Uterus (tissue), 4 donors: ENCODE data around the gene RBFOX1. TPM values are rescaled to one million over a fixed set of nuclear protein-coding genes. Genes with fewer than 3 reads are reported as not detected.

Source experiments
- DNase-seq, 2 donors: peaks; one replicate each; pipeline ENCODE4 v3.0.0-alpha.2; 2019 to 2020
- H3K27ac ChIP-seq, 2 donors: fragments of 200-600 bp; sonication (generic); 1 replicate in 1 of 2; 2 replicates in 1 of 2; pipeline ENCODE4 v1.5.1; 2016 to 2018
- H3K27me3 ChIP-seq, 2 donors: fragments of 200-600 bp; sonication (generic); one replicate each; pipeline ENCODE4 v1.5.1; 2018 to 2019; ENCODE audit warnings: control low read depth in 1 of 2
- H3K36me3 ChIP-seq, 2 donors: fragments of 200-600 bp; sonication (generic); one replicate each; pipeline ENCODE4 v1.5.1; 2019; ENCODE audit warnings: control low read depth in 1 of 2
- H3K4me1 ChIP-seq, 2 donors: fragments of 200-600 bp; sonication (generic); one replicate each; pipeline ENCODE4 v1.5.1; 2018 to 2019; ENCODE audit warnings: control low read depth in 1 of 2
- H3K4me3 ChIP-seq, 2 donors: fragments of 200-600 bp; sonication (generic); 1 replicate in 1 of 2; 2 replicates in 1 of 2; pipeline ENCODE4 v1.5.1; 2018 to 2019; ENCODE audit warnings: mild to moderate bottlenecking in 1 of 2
- H3K9me3 ChIP-seq, 2 donors: fragments of 200-600 bp; sonication (generic); one replicate each; pipeline ENCODE4 v1.5.1; 2019; ENCODE audit warnings: control low read depth in 1 of 2
- POLR2A ChIP-seq, 2 donors: fragments of 450-650 bp; IDR thresholded peaks; one replicate each; pipeline ENCODE4 v1.6.1; 2016; ENCODE audit warnings: antibody characterized with exemption in 2 of 2, mild to moderate bottlenecking in 1 of 2, moderate library complexity in 1 of 2
- intact Hi-C: fragments of 100-400 bp; cut with DNase I; formaldehyde crosslinking; loops from one replicate; pipeline ENCODE4 v1.15.1; 2023; ENCODE audit warnings: low total_unique reads
- total RNA-seq, 4 donors: library from RNA; depleted of rRNA in 3 of 4; stranded (reverse); fragments of >200 nt in 3 of 4; gene quantifications; one replicate each; pipeline versions ENCODE4 v1.1.0 to v1.2.4, GENCODE V29; 2014 to 2023
- TF ChIP-seq, protein P1 (sequence below), 4 experiments: fragments of 200-600 bp in 2 of 4; fragments of 450-650 bp in 2 of 4; sonication (generic) in 2 of 4; IDR thresholded peaks; one replicate each; pipeline ENCODE4 v1.5.1; 2016 to 2019; ENCODE audit warnings: antibody characterized with exemption in 4 of 4, mild to moderate bottlenecking in 2 of 4, moderate library complexity in 1 of 4
- donor health status: DM: yes; HTN: yes; CAD: no.

RBFOX1 gene
- total RNA-seq, 4 donors from 2014 or later: 0.55 TPM; not detected in 3

DNA sequence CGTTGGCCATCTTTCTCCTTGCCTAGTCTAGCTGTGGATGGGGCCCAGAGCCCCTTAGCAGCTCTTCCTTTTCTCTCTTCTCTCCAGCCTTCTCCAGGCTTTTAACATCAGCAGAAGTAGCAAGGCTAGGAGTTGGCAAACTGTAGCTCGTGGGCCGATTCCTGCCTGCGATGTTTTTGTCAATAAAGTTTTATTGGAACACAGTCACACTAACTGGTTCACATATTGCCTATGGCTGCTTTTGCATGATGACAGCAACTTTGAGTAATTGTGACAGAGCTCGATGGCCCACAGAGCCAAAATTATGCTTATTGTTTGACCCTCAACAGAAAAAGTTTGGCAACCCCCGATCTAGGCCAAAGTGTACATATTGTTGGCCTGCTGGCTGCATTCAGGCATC lies 199.9 kb downstream of the RBFOX1 start:
- Histone ChIP-seq H3K4me1 (no peaks in the 10 kb centered on the region), H3K4me3 (no peak overlapping the region), H3K27ac (no peak overlapping the region), H3K9me3 (no peaks in the 10 kb centered on the region), H3K36me3 (no peaks in the 10 kb centered on the region), H3K27me3 (no peaks in the 10 kb centered on the region)
- TF ChIP-seq POLR2A (IDR thresholded peaks at IDR 0.05): no peak
- TF ChIP-seq, protein P1, sequence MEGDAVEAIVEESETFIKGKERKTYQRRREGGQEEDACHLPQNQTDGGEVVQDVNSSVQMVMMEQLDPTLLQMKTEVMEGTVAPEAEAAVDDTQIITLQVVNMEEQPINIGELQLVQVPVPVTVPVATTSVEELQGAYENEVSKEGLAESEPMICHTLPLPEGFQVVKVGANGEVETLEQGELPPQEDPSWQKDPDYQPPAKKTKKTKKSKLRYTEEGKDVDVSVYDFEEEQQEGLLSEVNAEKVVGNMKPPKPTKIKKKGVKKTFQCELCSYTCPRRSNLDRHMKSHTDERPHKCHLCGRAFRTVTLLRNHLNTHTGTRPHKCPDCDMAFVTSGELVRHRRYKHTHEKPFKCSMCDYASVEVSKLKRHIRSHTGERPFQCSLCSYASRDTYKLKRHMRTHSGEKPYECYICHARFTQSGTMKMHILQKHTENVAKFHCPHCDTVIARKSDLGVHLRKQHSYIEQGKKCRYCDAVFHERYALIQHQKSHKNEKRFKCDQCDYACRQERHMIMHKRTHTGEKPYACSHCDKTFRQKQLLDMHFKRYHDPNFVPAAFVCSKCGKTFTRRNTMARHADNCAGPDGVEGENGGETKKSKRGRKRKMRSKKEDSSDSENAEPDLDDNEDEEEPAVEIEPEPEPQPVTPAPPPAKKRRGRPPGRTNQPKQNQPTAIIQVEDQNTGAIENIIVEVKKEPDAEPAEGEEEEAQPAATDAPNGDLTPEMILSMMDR (IDR thresholded peaks at IDR 0.05): no peak
- DNase-seq: no peak
- intact Hi-C loops: no loop called here

DNA sequence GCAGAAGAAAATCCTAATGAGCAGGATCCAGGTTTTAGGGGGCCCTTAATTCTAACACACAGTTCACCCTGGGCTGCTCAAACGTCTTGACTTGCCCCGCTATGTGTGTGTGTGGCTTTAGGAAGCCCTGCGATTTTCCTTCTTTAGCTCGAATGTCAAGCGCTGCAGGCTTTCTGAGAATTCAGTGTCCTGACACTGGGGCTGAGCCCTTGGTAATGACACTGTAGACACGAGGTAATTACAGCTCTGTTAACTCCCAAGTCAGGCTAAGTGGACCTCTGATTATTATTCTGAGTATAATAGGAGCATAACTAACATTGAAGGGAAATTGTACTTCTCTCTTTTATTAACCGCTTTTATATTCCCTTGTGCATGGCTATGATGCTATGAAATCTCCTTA lies 202.1 kb downstream of the RBFOX1 start:
- TF ChIP-seq, protein P1 (IDR thresholded peaks at IDR 0.05): no peak
- no peak for TF ChIP-seq POLR2A (IDR thresholded peaks at IDR 0.05)
- Histone ChIP-seq H3K27me3 (no peaks in the 10 kb centered on the region), H3K4me1 (no peaks in the 10 kb centered on the region), H3K9me3 (no peaks in the 10 kb centered on the region), H3K4me3 (no peak overlapping the region), H3K36me3 (no peaks in the 10 kb centered on the region), H3K27ac (no peak overlapping the region)
- no peak for DNase-seq
- intact Hi-C loops: no loop called here

- no peaks in the 10 kb centered on the region for H3K9me3 ChIP-seq
- H3K36me3 ChIP-seq: no peaks in the 10 kb centered on the region
- no peaks in the 10 kb centered on the region for H3K27me3 ChIP-seq
- DNase-seq: no peak
- H3K4me3 ChIP-seq: no peak overlapping the region
- intact Hi-C loops: no loop called here
- no peak for TF ChIP-seq POLR2A (IDR thresholded peaks at IDR 0.05)
- TF ChIP-seq, protein P1 (IDR thresholded peaks at IDR 0.05): no peak
- no peaks in the 10 kb centered on the region for H3K4me1 ChIP-seq
- no peak overlapping the region for H3K27ac ChIP-seq
Measured at GRCh38 chr16:7541026-7541425, 208.4 kb downstream of the RBFOX1 start.

DNA sequence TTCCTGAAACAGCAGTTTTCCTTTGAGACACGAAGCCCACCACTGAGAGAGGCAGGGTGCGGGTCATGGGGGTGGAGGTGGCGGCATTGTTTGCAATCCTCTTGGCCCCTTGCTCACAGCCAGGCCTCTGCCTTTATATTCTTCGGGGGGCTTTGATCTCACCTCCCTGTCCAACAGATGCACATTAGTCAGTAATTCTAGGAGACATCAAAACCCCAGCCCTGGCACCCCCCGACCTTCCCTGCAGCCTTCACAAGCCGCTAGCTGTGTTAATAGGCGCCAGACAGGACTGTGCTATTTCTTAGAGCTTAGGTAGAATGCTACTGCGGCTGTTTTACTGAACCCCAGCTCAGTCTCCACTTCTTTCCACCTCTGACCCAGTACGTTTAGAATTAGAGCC lies 212.6 kb downstream of the RBFOX1 start:
- no peaks in the 10 kb centered on the region for H3K27me3 ChIP-seq
- no peaks in the 10 kb centered on the region for H3K36me3 ChIP-seq
- TF ChIP-seq, protein P1 (IDR thresholded peaks at IDR 0.05): no peak
- TF ChIP-seq POLR2A (IDR thresholded peaks at IDR 0.05): no peak
- intact Hi-C loops: no loop called here
- H3K27ac ChIP-seq: no peak overlapping the region
- no peak for DNase-seq
- no peaks in the 10 kb centered on the region for H3K9me3 ChIP-seq
- no peaks in the 10 kb centered on the region for H3K4me1 ChIP-seq
- H3K4me3 ChIP-seq: no peak overlapping the region

DNA sequence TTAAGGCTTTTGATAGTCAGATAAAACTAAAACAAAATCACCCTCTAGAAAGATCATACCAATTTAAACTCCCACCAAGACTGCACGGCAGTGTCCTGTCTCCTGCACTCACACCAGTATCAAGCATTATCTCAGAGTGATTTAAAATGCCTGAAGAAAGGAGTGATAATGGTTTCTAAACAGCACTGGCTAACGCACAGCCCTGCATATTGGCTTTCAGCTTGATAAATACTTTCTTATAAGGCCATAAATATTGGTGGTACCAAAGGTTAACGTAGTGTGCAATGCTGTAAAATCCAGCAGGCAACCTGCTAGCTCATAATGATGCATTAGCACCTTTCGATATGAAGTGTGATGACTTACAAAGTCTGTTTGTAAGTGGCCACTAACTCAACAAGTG lies 214.3 kb downstream of the RBFOX1 start:
- TF ChIP-seq, protein P1 (IDR thresholded peaks at IDR 0.05): no peak
- TF ChIP-seq POLR2A (IDR thresholded peaks at IDR 0.05): no peak
- H3K27ac ChIP-seq: no peak overlapping the region
- no peaks in the 10 kb centered on the region for H3K36me3 ChIP-seq
- intact Hi-C loops: no loop called here
- no peaks in the 10 kb centered on the region for H3K4me1 ChIP-seq
- H3K9me3 ChIP-seq: no peaks in the 10 kb centered on the region
- H3K4me3 ChIP-seq: no peak overlapping the region
- H3K27me3 ChIP-seq: no peaks in the 10 kb centered on the region
- no peak for DNase-seq
